HG03575 (cell line): Measurements from ENCODE around the gene FARP1.

Experiments
- ATAC-seq: cut with Tn5 transposase; IDR thresholded peaks from one replicate; pipeline ENCODE4 v1.9.1; 2021; ENCODE audit not compliant: unreplicated experiment, insufficient number of reproducible peaks, low FRiP score; ENCODE audit errors: extremely low read depth

FARP1 gene

DNA sequence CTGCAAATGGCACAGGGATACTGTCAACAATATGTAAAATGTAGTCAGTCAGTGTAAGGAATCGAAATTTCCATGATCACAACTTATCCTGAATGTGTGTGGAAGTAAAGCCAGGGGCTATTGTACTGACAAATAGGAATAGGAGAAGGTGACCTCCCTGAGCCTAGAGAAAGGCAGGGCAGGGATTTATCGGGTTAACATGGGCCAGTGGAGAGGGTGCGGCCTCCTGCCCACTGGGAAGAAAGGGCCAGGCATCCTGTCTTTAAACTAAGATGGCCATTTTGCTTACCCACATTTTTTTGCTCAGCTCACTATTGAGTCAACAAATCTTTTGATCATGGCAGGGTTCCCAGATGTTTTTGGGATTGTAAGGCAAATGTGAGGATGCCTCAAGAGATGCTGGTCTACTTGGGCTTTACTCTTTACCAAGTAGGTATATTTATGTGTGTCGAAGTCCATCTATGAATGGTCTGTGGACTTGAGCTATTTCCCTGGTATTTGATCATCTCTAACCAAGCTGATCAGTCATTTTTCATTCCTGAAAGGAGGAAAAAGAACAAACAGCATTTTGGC lies 150.8 kb downstream of the FARP1 start:
- ATAC-seq, result no peak

DNA sequence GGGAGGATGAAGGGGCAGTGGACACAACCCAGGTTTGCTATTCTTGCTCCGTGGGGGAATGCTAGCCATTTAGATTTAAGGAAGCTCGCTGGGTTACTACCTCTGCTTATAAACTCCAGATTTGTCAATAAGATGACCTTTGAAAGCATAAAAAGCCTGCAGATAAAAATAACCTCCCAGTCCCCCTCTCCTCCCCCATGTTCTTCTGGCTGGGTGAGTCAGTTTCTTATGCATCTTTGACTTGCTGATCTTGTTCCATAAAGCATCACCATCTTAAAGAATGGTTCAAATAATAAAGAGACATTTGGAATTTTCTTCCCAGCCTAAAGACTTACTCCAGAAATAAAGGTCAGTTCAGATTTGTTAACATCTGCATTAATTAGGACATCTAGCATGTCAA lies 152.5 kb downstream of the FARP1 start:
- no peak for ATAC-seq

DNA sequence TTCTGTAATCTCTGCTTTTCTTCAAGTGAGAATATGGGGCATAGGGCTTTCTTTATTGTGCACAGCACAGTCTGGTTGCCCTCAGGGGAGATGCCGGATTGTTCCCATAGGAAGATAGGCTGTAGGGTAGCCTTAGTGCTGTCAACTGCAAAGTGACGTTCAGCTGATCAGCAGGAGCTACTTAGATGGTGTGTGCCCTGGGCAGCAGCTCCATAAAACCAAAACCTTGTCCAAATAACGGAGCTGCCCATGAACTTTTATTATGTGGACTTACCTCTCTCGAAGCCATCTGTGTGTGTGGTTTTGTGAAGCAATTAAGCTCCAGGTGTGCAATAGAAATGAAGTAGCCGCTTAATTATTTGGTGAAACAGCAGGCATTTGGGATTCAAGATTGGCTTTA lies 154.2 kb downstream of the FARP1 start:
- no peak for ATAC-seq

DNA sequence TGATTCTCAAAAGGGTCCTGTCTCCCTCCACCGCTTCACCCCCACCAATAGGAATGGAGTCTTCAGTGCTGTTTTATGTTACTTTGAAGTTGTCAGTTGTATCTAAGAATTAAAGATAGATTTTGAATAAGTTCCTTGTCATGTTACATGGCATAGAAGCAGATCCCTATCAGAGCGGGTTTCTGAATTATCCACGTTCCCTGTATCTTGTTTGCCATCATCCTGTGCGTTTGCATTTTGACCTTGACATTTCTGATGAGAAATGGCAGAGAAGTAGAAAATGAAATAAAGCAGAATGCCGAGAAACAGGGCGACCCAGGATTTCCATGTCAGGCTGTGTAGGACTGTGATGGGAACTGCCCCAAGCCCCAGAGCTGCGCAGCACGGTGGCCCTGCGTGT lies 154.9 kb downstream of the FARP1 start:
- no peak for ATAC-seq

DNA sequence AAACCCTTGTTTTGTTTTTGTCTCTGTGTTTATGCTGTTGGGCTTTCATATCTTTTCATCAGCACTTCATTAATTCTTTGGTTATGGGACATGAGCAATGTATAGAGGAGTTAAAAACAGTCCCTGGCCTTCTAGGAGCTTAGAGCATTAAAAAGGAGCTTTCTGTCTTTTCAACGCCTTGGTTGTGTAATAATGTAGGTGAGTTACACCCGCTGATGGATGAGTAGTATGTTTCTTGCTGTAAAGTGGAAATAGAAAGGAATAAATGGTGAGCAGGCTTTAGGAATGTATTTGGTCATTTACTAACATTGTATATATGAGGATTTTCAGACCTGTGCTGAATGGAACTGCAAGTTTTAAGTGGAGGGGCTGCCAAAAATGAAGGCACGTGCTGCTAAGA lies 155.7 kb downstream of the FARP1 start:
- ATAC-seq, result no peak

DNA sequence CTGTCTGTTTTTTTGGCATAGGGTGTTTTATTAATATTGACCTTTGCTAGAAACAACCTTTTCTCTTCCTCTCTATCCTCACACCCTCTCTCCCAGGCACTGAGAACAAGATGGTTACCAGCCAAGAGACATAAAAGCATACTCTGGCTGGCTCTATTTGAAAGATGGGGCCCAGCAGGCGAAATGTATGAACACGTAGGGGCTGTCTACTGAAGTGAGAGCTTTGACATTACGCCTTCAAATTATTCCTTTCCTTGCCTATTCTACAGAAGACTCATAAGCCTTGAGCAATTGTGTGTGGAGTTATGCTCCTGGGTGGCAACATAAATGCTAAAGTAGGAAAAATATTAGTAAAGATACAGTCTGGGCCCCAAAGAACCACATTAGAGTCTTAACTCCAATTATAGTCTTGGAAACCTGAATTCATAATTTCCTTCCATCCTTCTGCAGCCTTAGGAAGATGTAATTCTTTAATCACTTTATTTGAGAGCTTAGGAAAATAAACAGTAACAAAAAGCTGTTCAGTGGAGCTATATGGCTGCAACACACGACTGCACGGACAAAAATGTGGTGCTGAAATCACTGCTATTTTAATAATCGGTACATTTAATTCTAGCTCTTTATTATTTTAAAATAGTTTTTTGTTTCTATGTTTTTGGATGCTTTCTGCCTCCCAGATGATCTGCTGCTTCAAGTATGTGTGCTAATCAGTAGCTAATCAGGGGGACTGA lies 156.5 kb downstream of the FARP1 start:
- ATAC-seq, result no peak

DNA sequence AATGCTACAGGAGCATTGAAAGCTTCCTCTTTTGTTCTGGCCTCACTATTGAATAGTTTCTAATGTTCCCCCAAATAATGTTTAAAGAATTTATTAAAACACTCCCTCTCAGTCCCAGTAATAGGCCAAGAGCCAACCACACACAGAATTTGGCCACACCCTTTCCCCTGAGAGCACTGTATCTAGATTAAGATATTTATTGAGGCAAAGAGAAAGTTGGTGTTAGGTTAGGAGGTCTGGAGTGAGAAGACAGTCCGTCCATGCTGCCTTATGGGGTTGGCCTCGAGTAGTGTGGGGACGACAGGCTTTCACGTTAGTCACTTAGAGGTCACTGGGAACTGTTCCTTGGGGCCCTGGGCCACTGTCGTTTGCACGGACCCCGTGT lies 157.1 kb downstream of the FARP1 start:
- ATAC-seq, result no peak

DNA sequence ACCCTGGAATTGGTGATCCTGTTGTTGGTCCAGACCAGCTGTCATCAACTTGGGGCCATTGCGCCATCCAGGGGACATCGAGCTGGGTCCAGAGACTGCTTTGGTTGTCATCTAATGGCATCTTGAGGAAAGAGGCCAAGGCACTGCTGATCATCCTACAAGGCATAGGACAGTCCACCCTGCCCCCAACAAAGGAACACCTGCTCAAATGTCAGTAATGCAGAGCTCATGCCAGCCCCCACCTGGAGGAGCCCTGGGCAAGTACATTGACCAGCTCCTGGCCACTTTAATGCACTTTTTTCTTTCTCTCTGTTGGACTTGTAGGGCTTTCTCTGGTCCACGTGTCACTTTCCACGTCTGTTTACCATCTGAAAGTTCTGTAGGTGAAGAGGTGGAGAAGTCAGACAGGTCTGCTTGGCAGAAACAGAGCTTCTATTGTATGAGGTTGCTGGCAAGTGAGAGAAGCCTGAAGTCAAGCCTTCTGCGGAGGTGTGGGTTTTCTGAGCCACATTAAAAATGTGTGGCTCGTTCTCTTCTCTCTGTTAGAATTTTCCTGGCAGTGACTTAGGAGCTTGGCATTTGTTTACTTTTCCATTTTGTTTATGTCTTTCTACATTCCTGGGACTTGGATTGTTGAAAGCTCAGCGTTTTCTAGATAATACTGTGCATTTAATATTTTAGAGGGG lies 158.2 kb downstream of the FARP1 start:
- no peak for ATAC-seq

DNA sequence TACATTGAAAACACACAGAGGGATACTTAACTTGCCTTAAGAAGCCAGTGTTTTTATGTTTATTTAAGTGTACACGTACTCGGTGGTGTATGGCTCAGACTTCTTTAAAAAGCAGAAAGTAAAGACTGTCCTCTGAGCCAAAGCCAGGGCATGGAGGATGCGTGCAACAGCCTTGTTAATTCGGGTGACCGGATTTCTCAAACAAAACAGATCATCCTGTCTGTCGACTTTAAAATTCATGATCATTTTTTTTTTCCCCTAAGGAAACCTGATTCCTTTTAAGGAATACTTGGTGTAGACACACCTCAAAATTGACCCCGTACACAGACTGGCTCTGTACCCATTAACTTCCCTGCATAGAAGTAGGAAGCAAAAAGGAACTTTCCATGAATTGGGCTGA lies 158.8 kb downstream of the FARP1 start:
- no peak for ATAC-seq

DNA sequence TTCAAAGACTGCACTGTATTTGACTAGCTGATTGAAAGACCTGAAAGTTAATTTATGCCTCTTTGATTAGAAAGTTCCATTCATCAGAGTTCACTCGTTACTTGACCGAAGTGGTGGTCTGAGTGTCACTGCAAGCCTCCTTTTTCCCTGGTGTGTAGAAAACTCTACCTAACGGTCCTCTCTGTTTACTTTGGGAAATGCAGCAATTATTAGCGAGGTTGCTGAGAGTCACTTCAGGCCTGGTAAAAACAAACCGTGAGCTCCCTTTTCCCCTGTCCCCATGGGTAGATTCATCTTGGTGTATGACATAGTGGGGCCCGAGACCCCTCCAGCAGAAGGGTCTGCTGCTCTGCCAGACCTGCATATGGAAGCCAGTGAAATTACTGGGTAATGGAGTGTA lies 161.0 kb downstream of the FARP1 start:
- no peak for ATAC-seq

DNA sequence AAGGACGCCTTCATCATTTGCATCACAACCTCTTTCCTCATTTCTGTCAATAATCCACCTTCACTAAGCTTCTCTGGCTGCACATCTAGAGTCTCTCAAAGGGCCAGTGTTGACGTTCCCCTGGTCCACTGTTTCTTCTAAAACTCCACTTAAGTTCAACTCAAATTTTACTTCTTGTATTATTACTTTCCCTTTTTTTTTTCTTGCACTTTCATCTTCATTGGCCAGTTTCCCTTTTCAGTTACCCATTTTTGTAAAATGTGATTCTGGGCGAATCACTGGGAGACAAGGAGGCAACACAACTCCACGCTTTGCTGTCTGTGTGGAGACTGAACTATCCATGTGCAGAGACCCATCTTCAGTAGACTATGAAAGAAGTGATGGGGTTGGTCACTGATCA lies 162.8 kb downstream of the FARP1 start:
- ATAC-seq, result no peak

DNA sequence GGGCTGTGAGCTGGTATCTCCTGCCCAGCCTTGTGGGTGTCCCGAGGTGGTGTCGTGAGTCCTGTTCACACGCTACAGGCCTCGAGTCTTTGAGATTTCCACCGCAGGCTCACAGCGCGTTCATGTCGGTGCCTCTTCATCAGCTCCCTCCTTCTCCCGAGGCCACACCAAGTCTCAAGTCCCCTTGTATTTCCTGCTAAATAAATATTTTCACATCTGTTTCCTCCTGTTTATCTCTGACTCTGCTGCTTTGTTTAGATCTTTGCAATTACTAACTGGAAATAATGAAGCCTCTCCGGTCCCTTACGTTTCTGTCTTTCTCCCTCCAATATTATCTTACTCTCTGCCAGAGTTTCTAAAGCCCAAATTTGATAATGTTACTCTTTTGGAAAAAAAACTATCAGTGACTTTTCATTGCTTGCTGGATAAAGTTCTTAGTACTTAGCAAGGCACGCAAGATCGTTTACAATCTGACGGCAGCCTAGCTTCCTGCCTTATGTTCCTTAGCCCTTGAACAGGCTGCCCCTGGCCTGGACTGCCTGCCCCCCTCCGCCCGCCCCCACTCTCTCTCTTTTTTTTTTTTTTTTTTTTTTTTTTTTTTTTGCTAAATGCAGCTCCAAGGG lies 164.7 kb downstream of the FARP1 start:
- ATAC-seq, result no peak

DNA sequence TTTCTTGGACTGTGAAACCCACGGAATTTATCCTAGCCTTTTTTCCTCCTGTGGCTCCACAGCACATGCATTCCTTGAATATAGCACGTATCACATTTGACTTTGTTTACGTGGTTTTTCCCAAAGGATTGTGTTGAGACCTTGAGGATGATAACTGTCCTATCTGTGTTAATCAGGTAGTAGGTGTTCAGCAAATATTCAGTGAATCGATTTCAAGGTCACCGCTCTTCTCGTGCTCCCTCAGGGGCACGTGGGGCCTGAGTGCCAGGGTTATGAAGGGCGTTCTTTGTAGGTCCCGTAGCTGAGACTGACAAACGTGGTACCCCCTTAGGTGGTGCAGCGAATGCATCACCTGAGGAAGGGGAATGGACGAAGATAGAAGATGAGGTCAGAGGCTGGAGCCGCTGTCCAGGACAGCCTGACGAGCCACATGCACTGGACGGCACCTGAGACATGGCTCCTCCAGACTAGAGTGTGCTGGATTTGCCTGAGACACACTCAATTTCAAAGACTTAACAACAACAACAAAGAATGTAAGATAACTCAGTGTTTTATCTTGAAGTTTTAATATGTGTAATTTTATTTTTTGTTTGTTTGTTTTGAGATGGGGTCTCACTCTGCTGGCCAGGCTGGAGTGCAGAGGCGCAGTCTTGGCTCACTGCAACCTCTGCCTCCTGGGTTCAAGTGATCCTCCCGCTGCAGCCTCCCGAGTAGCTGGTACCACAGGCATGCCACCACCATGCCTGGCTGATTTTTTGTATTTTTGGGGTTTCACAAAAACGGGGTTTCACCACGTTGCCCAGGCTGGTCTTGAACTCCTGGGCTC lies 165.4 kb downstream of the FARP1 start:
- ATAC-seq, result no peak

DNA sequence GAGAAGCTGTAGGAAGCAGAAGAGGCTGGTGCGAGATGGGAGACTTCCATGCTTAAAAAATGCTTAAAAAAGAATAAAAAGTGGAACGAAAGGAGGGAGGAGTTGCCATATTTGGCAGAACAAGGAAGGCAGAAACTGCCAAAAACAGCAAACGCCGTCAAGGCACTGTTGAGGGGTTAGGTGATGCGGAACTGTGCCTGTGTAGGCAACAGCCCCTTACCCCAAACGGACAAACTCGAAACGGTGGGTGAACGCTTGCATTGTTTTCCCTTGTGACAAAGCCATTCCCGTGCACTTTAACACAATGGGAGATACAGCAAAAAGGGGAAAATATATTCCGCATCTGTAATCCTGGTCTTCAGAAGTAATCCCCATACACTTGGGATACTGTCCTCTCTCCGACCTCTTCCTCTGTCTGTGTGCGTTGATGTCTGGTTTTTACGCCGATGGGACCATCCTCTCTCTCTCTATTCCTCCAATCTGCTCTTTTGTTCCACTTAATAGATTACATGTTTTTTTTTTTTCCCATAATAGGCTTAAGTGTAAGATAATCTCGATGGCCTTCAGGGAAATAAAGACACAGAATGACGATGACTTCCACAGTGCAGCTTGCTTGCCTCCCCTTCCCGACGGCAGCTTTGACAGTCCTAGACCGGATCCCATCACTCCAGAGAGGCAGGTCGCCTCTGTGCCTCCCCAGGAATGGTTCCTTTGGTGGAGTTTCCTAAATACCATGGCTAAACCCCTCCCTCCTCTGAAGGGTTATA lies 166.9 kb downstream of the FARP1 start:
- no peak for ATAC-seq

DNA sequence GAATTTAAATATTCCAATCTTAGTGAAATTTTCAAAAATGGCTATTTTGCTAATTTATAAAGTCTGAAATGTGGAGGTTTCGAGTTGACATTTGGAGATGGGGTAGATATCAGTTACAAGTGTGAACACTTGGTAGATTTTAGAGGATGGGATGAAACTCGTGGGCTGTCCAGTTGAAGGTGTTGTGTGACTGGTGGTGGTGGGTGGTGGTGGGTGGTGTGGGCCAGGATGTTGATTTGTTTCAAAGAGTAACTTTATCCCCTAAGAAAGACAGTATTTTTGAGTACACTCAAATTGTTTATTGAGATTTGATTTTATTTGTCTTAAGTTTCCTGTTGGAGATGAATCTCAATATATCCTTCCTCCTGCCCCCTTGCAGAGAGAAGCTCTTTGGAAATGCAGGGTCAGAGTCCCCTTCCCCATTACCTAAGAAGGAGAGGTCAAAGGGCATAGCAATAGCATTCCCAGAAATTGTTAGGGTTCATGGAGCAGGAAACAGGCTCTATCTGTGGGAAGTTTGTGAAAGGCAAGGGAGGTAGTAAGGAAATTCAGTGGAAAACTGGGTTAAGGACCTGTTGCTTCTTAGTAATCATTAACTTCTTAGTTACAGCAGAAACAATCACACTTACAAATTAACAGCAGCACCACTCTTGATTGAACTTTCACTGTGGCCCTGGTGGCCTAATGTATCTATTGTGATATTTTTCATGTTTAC lies 167.7 kb downstream of the FARP1 start:
- no peak for ATAC-seq

DNA sequence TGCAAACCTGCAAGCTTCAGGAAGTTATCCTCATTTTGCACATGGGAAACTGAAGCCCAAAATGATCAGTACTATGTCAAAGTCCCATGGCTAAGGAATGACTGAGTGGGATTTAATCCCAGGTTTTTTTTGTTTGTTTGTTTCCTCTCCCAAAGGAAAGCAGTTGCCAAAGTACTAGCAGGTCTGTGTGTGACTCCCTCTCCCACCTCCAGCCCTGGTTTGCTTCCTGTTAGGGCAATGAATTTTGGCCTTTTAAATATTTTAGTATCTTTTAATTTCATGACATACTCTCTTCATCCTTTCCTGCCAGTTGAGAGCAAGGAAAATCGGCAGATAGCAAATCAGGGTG lies 168.3 kb downstream of the FARP1 start:
- no peak for ATAC-seq

DNA sequence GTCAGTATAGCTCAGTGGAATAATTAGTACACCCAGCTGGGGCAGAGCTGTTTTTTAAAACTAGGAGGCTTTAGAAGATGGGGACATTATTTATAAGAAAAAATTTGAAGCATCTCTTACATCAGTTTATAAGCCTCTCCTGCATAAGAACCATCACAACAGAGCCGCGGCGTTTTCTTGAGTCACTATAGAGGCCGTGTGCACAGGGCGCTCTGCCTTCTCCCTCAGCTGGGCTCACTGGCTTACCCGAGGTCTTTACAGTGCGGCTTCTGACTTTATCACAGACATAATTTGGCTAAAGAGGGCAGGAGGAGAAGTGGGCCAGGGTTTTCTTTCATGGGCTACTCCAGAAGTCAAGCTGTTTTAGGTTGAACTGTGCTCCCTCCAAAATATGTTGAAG lies 169.7 kb downstream of the FARP1 start:
- no peak for ATAC-seq
